Hepatocyte (in vitro differentiated cells): Measurements from ENCODE around the gene UBE2Q1. TPM values are rescaled to one million over a fixed set of nuclear protein-coding genes. Genes with fewer than 3 reads are reported as not detected.

Experiments used
- DNase-seq: peaks from one replicate; pipeline ENCODE4 v3.0.0-alpha.2; 2016; ENCODE audit warnings: low spot score
- H2AFZ ChIP-seq: fragments of 200-600 bp; sonication (generic); 2 replicates; pipeline ENCODE4 v1.6.0; 2016; ENCODE audit warnings: antibody characterized with exemption, mild to moderate bottlenecking
- H3K27ac ChIP-seq: fragments of 200-600 bp; sonication (generic); 2 replicates; pipeline ENCODE4 v1.5.1; 2016; ENCODE audit warnings: mild to moderate bottlenecking
- H3K27me3 ChIP-seq: fragments of 200-600 bp; sonication (generic); 2 replicates; pipeline ENCODE4 v1.6.1; 2016
- H3K36me3 ChIP-seq: fragments of 200-600 bp; sonication (generic); replicated peaks from 2 replicates; pipeline ENCODE4 v1.5.1; 2016; ENCODE audit warnings: low read depth; ENCODE audit not compliant: insufficient read depth
- H3K4me1 ChIP-seq: fragments of 200-600 bp; sonication (generic); 2 replicates; pipeline ENCODE4 v1.5.1; 2016; ENCODE audit warnings: mild to moderate bottlenecking, moderate library complexity; ENCODE audit not compliant: insufficient read depth
- H3K4me2 ChIP-seq: fragments of 200-600 bp; sonication (generic); 2 replicates; pipeline ENCODE4 v1.6.0; 2016
- H3K4me3 ChIP-seq: fragments of 200-600 bp; sonication (generic); 2 replicates; pipeline ENCODE4 v1.5.1; 2016; ENCODE audit warnings: mild to moderate bottlenecking
- H3K79me2 ChIP-seq: fragments of 200-600 bp; sonication (generic); 2 replicates; pipeline ENCODE4 v1.6.0; 2017; ENCODE audit warnings: mild to moderate bottlenecking
- H3K9me2 ChIP-seq: fragments of 200-600 bp; sonication (generic); replicated peaks from 2 replicates; pipeline ENCODE4 v1.6.0; 2017; ENCODE audit warnings: mild to moderate bottlenecking; ENCODE audit not compliant: insufficient read depth
- H3K9me3 ChIP-seq: fragments of 200-600 bp; sonication (generic); 2 replicates; pipeline ENCODE4 v1.5.1; 2016; ENCODE audit warnings: low read depth, mild to moderate bottlenecking
- H4K20me1 ChIP-seq: fragments of 200-600 bp; sonication (generic); 2 replicates; pipeline ENCODE4 v1.6.0; 2016; ENCODE audit warnings: mild to moderate bottlenecking; ENCODE audit not compliant: insufficient read depth, poor library complexity, severe bottlenecking
- CTCF ChIP-seq: fragments of 200-600 bp; sonication (generic); IDR thresholded peaks from 2 replicates; pipeline ENCODE4 v1.5.1; 2016; ENCODE audit warnings: antibody characterized with exemption, mild to moderate bottlenecking; ENCODE audit not compliant: poor library complexity
- EZH2 ChIP-seq: fragments of 200-600 bp; sonication (generic); IDR thresholded peaks from 2 replicates; pipeline ENCODE4 v1.6.1; 2016; ENCODE audit warnings: antibody characterized with exemption, mild to moderate bottlenecking, borderline replicate concordance
- EZH2phosphoT487 ChIP-seq: fragments of 200-600 bp; sonication (generic); IDR thresholded peaks from one replicate; pipeline ENCODE4 v1.6.1; 2018; ENCODE audit warnings: antibody characterized with exemption, mild to moderate bottlenecking, low read depth, moderate library complexity; ENCODE audit not compliant: unreplicated experiment, severe bottlenecking
- WGBS: methylation state at CpG from one replicate; pipeline ENCODE4 v1.1.6; 2016; ENCODE audit warnings: low lambda C conversion rate; ENCODE audit errors: missing lambda C conversion rate; 5-methylcytosine and 5-hydroxymethylcytosine counted together
- polyA plus RNA-seq: library from polyadenylated mRNA; unstranded; fragments of >200 nt; fragmentation: Nextera tagmentation; extraction: Ambion mirVana; gene quantifications from 2 replicates; pipeline ENCODE4 v1.2.1, GENCODE V29; 2016
- total RNA-seq: library from RNA; depleted of rRNA; stranded (reverse); fragments of >200 nt; gene quantifications from 2 replicates; pipeline ENCODE4 v1.2.3, GENCODE V29; 2014

UBE2Q1 gene
- total and polyA plus RNA-seq, 2 experiments from 2014 or later = 46.9 to 60.3 TPM

GRCh38 chr1:154502744-154503115, 55.7 kb downstream of the UBE2Q1 start:
- H3K4me2 ChIP-seq = peak overlapping the region; percentile 90
- TF ChIP-seq EZH2phosphoT487 = no peak
- TF ChIP-seq EZH2 = no peak
- no peak for TF ChIP-seq CTCF
- no peak for DNase-seq
- H3K79me2 ChIP-seq = no peaks in the 10 kb centered on the region
- H2AFZ ChIP-seq = peak overlapping the region; percentile 92
- H3K9me3 ChIP-seq = no peaks in the 10 kb centered on the region
- WGBS = 41% methylated on average over 38 of the region's 43 CpGs
- peaks cover 66% of the 10 kb centered on the region for H3K27me3 ChIP-seq
- no peak overlapping the region for H3K27ac ChIP-seq
- peaks cover 5% of the 10 kb centered on the region for H3K4me1 ChIP-seq
- no peaks in the 10 kb centered on the region for H3K9me2 ChIP-seq
- no peak overlapping the region for H3K4me3 ChIP-seq
- H3K36me3 ChIP-seq = no peaks in the 10 kb centered on the region
- no peaks in the 10 kb centered on the region for H4K20me1 ChIP-seq

GRCh38 chr1:154502066-154502743, 56.3 kb downstream of the UBE2Q1 start, which contains the start of the genes SHE and TDRD10:
Gene SHE (minus strand): TSS chr1:154502412. CDS start chr1:154502026, 386 bp downstream.
Gene TDRD10 (plus strand): TSS chr1:154502219. CDS start chr1:154506904, 4,685 bp downstream.
- Histone ChIP-seq H3K27ac (no peak within 1 kb of the TSS), H3K4me1 (peaks cover 5% of the 10 kb centered on the region), H3K4me2 (peak within 1 kb of the TSS; percentile 90), H3K36me3 (no peaks in the 10 kb centered on the region), H3K79me2 (no peaks in the 10 kb centered on the region), H3K9me2 (no peaks in the 10 kb centered on the region), H2AFZ (peak within 1 kb of the TSS; percentile 92), H3K9me3 (no peaks in the 10 kb centered on the region), H4K20me1 (no peaks in the 10 kb centered on the region), H3K4me3 (no peak within 1 kb of the TSS), H3K27me3 (peaks cover 63% of the 10 kb centered on the region)
- DNase-seq = peak; percentile 38
- TF ChIP-seq CTCF = no peak
- no peak for TF ChIP-seq EZH2
- no peak for TF ChIP-seq EZH2phosphoT487
- 6% methylated on average over 80 of the region's 90 CpGs for WGBS

GRCh38 chr1:154501423-154502065, 56.9 kb downstream of the UBE2Q1 start:
- Histone ChIP-seq H3K4me1 (peaks cover 5% of the 10 kb centered on the region), H3K36me3 (no peaks in the 10 kb centered on the region), H3K79me2 (no peaks in the 10 kb centered on the region), H4K20me1 (no peaks in the 10 kb centered on the region), H3K4me3 (no peak overlapping the region), H3K27me3 (peaks cover 63% of the 10 kb centered on the region), H3K9me3 (no peaks in the 10 kb centered on the region), H3K27ac (no peak overlapping the region), H3K4me2 (peak overlapping the region; percentile 90), H2AFZ (peak overlapping the region; percentile 92), H3K9me2 (no peaks in the 10 kb centered on the region)
- WGBS = 5% methylated on average over 52 of the region's 54 CpGs
- TF ChIP-seq EZH2phosphoT487 = peak; percentile 60
- peak; percentile 98 for TF ChIP-seq EZH2
- TF ChIP-seq CTCF = no peak
- DNase-seq = peak; percentile 48
